SU-DHL-6 (cell line): Measurements from ENCODE around the gene ROS1.

Experiments
- H2AFZ ChIP-seq: fragments of 200-600 bp; sonication (generic); 2 replicates; pipeline ENCODE4 v1.6.1; 2014; ENCODE audit warnings: low read depth, mild to moderate bottlenecking, moderate library complexity, mixed read lengths, antibody characterized with exemption, low read length; ENCODE audit not compliant: severe bottlenecking
- H3F3A ChIP-seq: fragments of 200-600 bp; shearing (Covaris generic); 2 replicates; pipeline ENCODE4 v1.6.0; 2016; ENCODE audit warnings: antibody characterized with exemption, mild to moderate bottlenecking; ENCODE audit not compliant: insufficient read depth
- H3K27ac ChIP-seq: fragments of 200-600 bp; sonication (generic); 2 replicates; pipeline ENCODE4 v1.5.1; 2016; ENCODE audit warnings: low read depth, mild to moderate bottlenecking, low read length, moderate library complexity, mixed read lengths
- H3K27me3 ChIP-seq: fragments of 200-600 bp; sonication (generic), shearing (Covaris generic); 2 replicates; pipeline ENCODE4 v1.6.0; 2014; ENCODE audit warnings: mild to moderate bottlenecking, low read length
- H3K36me3 ChIP-seq: fragments of 200-600 bp; sonication (generic); 2 replicates; pipeline ENCODE4 v1.6.1; 2014; ENCODE audit warnings: mild to moderate bottlenecking, low read length, mixed read lengths
- H3K4me2 ChIP-seq: fragments of 300-600, 200-600 bp; shearing (Covaris generic), sonication (generic); 2 replicates; pipeline ENCODE4 v1.6.0; 2014; ENCODE audit warnings: low read length, low read depth, mild to moderate bottlenecking; ENCODE audit not compliant: poor library complexity, severe bottlenecking
- H3K4me3 ChIP-seq: fragments of 200-600 bp; sonication (generic); 2 replicates; pipeline ENCODE4 v1.5.1; 2014; ENCODE audit warnings: antibody characterized with exemption, low read length, mild to moderate bottlenecking, mixed read lengths; ENCODE audit not compliant: insufficient read depth, poor library complexity, severe bottlenecking
- H3K79me2 ChIP-seq: fragments of 200-600 bp; sonication (generic); 2 replicates; pipeline ENCODE4 v1.6.1; 2014; ENCODE audit warnings: mild to moderate bottlenecking, low read length, moderate library complexity; ENCODE audit not compliant: insufficient read depth
- H3K9ac ChIP-seq: fragments of 200-600 bp; sonication (generic); 2 replicates; pipeline ENCODE4 v1.7.0; 2014; ENCODE audit warnings: mild to moderate bottlenecking, low read length
- H3K9me2 ChIP-seq: fragments of 200-600 bp; sonication (generic); replicated peaks from 2 replicates; pipeline ENCODE4 v1.6.1; 2014; ENCODE audit warnings: low read length; ENCODE audit not compliant: insufficient read depth
- H3K9me3 ChIP-seq: fragments of 200-600 bp; sonication (generic); 2 replicates; pipeline ENCODE4 v1.6.1; 2014; ENCODE audit warnings: low read length, mixed read lengths; ENCODE audit not compliant: insufficient read depth
- H4K20me1 ChIP-seq: fragments of 200-600 bp; sonication (generic); 2 replicates; pipeline ENCODE4 v1.6.1; 2014; ENCODE audit warnings: low read depth, mild to moderate bottlenecking, antibody characterized with exemption, low read length, moderate library complexity, mixed read lengths
- CTCF ChIP-seq: fragments of 200-600 bp; sonication (generic); IDR thresholded peaks from one replicate; pipeline ENCODE4 v1.5.1; 2017; ENCODE audit warnings: antibody characterized with exemption, mild to moderate bottlenecking, low read length, moderate library complexity; ENCODE audit not compliant: insufficient read depth, poor library complexity, severe bottlenecking
- EZH2phosphoT487 ChIP-seq: fragments of 200-600 bp; sonication (generic), shearing (Covaris generic); conservative IDR thresholded peaks from 2 replicates; pipeline ENCODE4 v1.6.1; 2018; ENCODE audit warnings: mild to moderate bottlenecking, antibody characterized with exemption, low read length, moderate library complexity, mixed read lengths

The ROS1 gene

GRCh38 chr6:117311310-117311709 is 114.4 kb downstream of the ROS1 start:
- Histone ChIP-seq H4K20me1 (no peaks in the 10 kb centered on the region), H3K27ac (no peak overlapping the region), H3K36me3 (no peaks in the 10 kb centered on the region), H3K9me3 (no peaks in the 10 kb centered on the region), H3K27me3 (no peaks in the 10 kb centered on the region), H3F3A (no peaks in the 10 kb centered on the region), H3K4me2 (no peak overlapping the region), H3K9ac (no peak overlapping the region), H2AFZ (no peak overlapping the region), H3K9me2 (no peaks in the 10 kb centered on the region), H3K4me3 (no peak overlapping the region), H3K79me2 (no peaks in the 10 kb centered on the region)
- no peak for TF ChIP-seq EZH2phosphoT487
- no peak for TF ChIP-seq CTCF

DNA sequence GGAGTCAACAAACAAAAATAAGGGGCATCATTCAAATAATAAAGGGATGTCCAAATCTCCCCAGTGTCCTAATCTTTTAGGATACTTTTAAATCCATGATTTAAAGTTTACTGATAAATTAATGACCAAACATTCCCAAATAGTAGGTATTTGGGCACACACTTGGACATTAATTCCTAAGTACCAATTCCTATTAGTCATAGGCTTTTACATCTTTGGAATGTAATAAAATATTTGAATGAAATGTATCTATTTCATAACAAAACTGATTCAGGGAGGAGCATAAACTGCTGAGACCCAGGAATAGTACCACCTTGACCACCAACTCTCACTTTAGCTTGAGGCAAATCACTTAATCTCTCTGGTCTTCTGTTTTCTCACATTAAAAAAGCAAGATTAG is 116.1 kb downstream of the ROS1 start:
- Histone ChIP-seq H3K9me3 (no peaks in the 10 kb centered on the region), H3K4me3 (no peak overlapping the region), H3K27ac (no peak overlapping the region), H3K9ac (no peak overlapping the region), H3K9me2 (no peaks in the 10 kb centered on the region), H3K36me3 (no peaks in the 10 kb centered on the region), H3K79me2 (no peaks in the 10 kb centered on the region), H2AFZ (no peak overlapping the region), H3K4me2 (no peak overlapping the region), H3K27me3 (no peaks in the 10 kb centered on the region), H4K20me1 (no peaks in the 10 kb centered on the region), H3F3A (no peaks in the 10 kb centered on the region)
- TF ChIP-seq CTCF (no peak), EZH2phosphoT487 (no peak)

DNA sequence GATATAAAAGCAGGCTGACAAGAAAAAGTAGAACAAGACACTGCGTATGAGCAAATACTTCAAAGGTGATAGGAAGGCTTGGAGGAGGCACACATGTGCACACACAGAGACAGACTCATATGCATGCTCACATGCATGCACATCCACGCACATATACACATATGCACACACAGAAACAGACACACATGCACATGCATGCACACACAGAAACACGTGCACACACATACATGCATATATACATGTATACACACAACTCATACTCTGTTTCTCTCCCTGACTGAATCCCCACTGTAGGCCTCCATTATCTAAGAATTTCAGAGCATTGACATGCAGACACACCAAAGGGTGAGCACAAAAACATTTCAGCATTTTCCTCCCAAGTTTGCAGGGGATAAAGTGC is 116.7 kb downstream of the ROS1 start:
- no peaks in the 10 kb centered on the region for H3K27me3 ChIP-seq
- H3K4me2 ChIP-seq, result no peak overlapping the region
- H3K4me3 ChIP-seq, result no peak overlapping the region
- TF ChIP-seq CTCF (no peak), EZH2phosphoT487 (no peak)
- H3K9ac ChIP-seq, result no peak overlapping the region
- no peaks in the 10 kb centered on the region for H3K79me2 ChIP-seq
- H2AFZ ChIP-seq, result no peak overlapping the region
- H3K36me3 ChIP-seq, result no peaks in the 10 kb centered on the region
- H3K9me2 ChIP-seq, result no peaks in the 10 kb centered on the region
- no peak overlapping the region for H3K27ac ChIP-seq
- no peaks in the 10 kb centered on the region for H4K20me1 ChIP-seq
- H3K9me3 ChIP-seq, result no peaks in the 10 kb centered on the region
- H3F3A ChIP-seq, result no peaks in the 10 kb centered on the region

DNA sequence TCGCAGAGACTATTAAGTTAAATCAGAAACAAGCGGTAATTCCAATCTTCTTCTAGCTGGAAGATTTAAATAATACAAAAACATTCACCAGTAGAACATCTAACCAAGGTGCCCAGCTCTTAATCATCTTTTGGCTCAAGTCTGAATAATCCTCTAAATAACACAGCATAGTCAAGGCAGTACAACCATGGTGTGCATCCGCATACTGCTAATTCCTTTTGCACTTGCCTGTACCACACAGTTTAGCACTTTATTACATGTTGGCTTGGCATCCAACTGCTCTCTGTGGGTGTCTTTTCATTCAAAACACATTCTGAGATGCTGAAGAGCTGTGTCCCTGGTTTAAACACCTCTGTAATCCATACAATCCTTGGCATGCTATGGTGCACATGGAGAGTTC is 118.1 kb downstream of the ROS1 start:
- Histone ChIP-seq H3F3A (no peaks in the 10 kb centered on the region), H3K9me3 (no peaks in the 10 kb centered on the region), H2AFZ (no peak overlapping the region), H4K20me1 (no peaks in the 10 kb centered on the region), H3K9ac (no peak overlapping the region), H3K36me3 (no peaks in the 10 kb centered on the region), H3K9me2 (no peaks in the 10 kb centered on the region), H3K4me2 (no peak overlapping the region), H3K79me2 (no peaks in the 10 kb centered on the region), H3K27me3 (no peaks in the 10 kb centered on the region), H3K4me3 (no peak overlapping the region), H3K27ac (no peak overlapping the region)
- TF ChIP-seq EZH2phosphoT487, result no peak
- no peak for TF ChIP-seq CTCF
